GM12891 (cell line): ENCODE data around the gene BTBD1. TPM values are rescaled to one million over a fixed set of nuclear protein-coding genes. Genes with fewer than 3 reads are reported as not detected.

Experiments
- DNase-seq: peaks from one replicate; pipeline ENCODE4 v3.0.0; 2011; ENCODE audit warnings: low spot score; ENCODE audit not compliant: insufficient read length
- FAIRE-seq: peaks from 2 replicates; lab custom pipeline; 2011; peaks lifted over from hg19 to GRCh38; lab: Jason Lieb, UNC
- PAX5 ChIP-seq: IDR thresholded peaks from 2 replicates; pipeline ENCODE4 v1.6.1; 2011; ENCODE audit warnings: low read length, moderate library complexity, mild to moderate bottlenecking; ENCODE audit not compliant: insufficient read depth, severe bottlenecking
- POLR2A ChIP-seq: IDR thresholded peaks from 2 replicates; pipeline ENCODE4 v1.6.1; 2011; ENCODE audit warnings: low read depth, low read length, control low read depth
- POLR2AphosphoS5 ChIP-seq: IDR thresholded peaks from 2 replicates; pipeline ENCODE4 v1.6.1; 2011; ENCODE audit warnings: low read depth, low read length, control low read depth
- POU2F2 ChIP-seq: IDR thresholded peaks from 2 replicates; pipeline ENCODE4 v1.6.1; 2011; ENCODE audit warnings: low read depth, mild to moderate bottlenecking, control low read depth, low read length, moderate library complexity
- SPI1 ChIP-seq: IDR thresholded peaks from 2 replicates; pipeline ENCODE4 v1.6.1; 2011; ENCODE audit warnings: low read depth, low read length, control low read depth
- TAF1 ChIP-seq: IDR thresholded peaks from 2 replicates; pipeline ENCODE4 v1.6.1; 2011; ENCODE audit warnings: low read depth, low read length, control low read depth
- polyA plus RNA-seq: library from polyadenylated mRNA; unstranded; fragments of >200 nt; gene quantifications from one replicate; pipeline ENCODE4 v1.2.1, GENCODE V29; 2012; ENCODE audit warnings: low read depth, missing spikeins, inconsistent platforms; ENCODE audit not compliant: missing spikeins

Gene BTBD1
- polyA plus RNA-seq, result 37.2 TPM

GRCh38 chr15:83066734-83067637 lies at the start of gene BTBD1:
Gene BTBD1 (minus strand): TSS chr15:83067252. CDS start chr15:83067151, 101 bp downstream.
- FAIRE-seq (peak; percentile 89), DNase-seq (peak; percentile 91)
- TF ChIP-seq PAX5 (peak; percentile 37), POU2F2 (peak; percentile 69), POLR2AphosphoS5 (peak; percentile 85), SPI1 (no peak), TAF1 (peak; percentile 74), POLR2A (peak; percentile 94)

- FAIRE-seq (no peak), DNase-seq (no peak)
- TF ChIP-seq POU2F2, result no peak
- no peak for TF ChIP-seq PAX5
- no peak for TF ChIP-seq TAF1
- TF ChIP-seq POLR2A, result no peak
- no peak for TF ChIP-seq POLR2AphosphoS5
- TF ChIP-seq SPI1, result no peak
These were observed 48.9 kb upstream of the BTBD1 start for GRCh38 chr15:83115831-83116565.

GRCh38 chr15:83115410-83115809 lies 48.4 kb upstream of the BTBD1 start:
- FAIRE-seq (no peak), DNase-seq (no peak)
- TF ChIP-seq TAF1 (no peak), PAX5 (no peak)

- no peak for DNase-seq
- no peak for FAIRE-seq
- TF ChIP-seq POLR2A (no peak), TAF1 (no peak), POLR2AphosphoS5 (no peak), PAX5 (no peak), SPI1 (no peak)
These were observed 47.8 kb upstream of the BTBD1 start for GRCh38 chr15:83114856-83115255.

GRCh38 chr15:83113881-83114674 lies 47.0 kb upstream of the BTBD1 start:
- no peak for DNase-seq
- no peak for TF ChIP-seq POLR2A
- no peak for TF ChIP-seq PAX5
- TF ChIP-seq SPI1, result no peak
- TF ChIP-seq TAF1, result no peak
- TF ChIP-seq POU2F2, result no peak
- TF ChIP-seq POLR2AphosphoS5, result no peak
- FAIRE-seq, result no peak

- no peak for DNase-seq
- no peak for FAIRE-seq
- TF ChIP-seq SPI1 (no peak), POLR2AphosphoS5 (no peak), POU2F2 (no peak), PAX5 (no peak), POLR2A (no peak), TAF1 (no peak)
These were observed 45.9 kb upstream of the BTBD1 start for GRCh38 chr15:83112956-83113299.

- FAIRE-seq, result no peak
- TF ChIP-seq PAX5 (no peak), TAF1 (no peak), SPI1 (no peak), POLR2AphosphoS5 (no peak), POLR2A (no peak), POU2F2 (no peak)
- no peak for DNase-seq
These were observed 45.3 kb upstream of the BTBD1 start for GRCh38 chr15:83112233-83112955.

- DNase-seq (no peak), FAIRE-seq (no peak)
- TF ChIP-seq POLR2AphosphoS5 (no peak), TAF1 (no peak), POU2F2 (no peak), POLR2A (no peak), SPI1 (no peak), PAX5 (no peak)
These were observed 44.1 kb upstream of the BTBD1 start for GRCh38 chr15:83111149-83111548.
